Right lobe of liver (tissue), 4 donors: ENCODE measurements around the gene ILF2.

Source experiments
- POLR2A ChIP-seq: fragments of 450-650 bp; IDR thresholded peaks from one replicate; pipeline ENCODE4 v1.6.1; 2017; ENCODE audit warnings: antibody characterized with exemption, mild to moderate bottlenecking
- TF ChIP-seq, protein P1 (sequence below), 4 donors: fragments of 200-600 bp in 3 of 4; fragments of 450-650 bp in 1 of 4; IDR thresholded peaks; one replicate each; pipeline versions ENCODE4 v1.5.1 to v1.8.0; 2016 to 2022; ENCODE audit warnings: antibody characterized with exemption in 4 of 4, mild to moderate bottlenecking in 2 of 4
- donor health status: DM: no; HTN: no; CAD: no.
- donor health status: DM: no; HTN: no; CAD: no.
- donor health status: DM: no; HTN: yes; CAD: no.

DNA sequence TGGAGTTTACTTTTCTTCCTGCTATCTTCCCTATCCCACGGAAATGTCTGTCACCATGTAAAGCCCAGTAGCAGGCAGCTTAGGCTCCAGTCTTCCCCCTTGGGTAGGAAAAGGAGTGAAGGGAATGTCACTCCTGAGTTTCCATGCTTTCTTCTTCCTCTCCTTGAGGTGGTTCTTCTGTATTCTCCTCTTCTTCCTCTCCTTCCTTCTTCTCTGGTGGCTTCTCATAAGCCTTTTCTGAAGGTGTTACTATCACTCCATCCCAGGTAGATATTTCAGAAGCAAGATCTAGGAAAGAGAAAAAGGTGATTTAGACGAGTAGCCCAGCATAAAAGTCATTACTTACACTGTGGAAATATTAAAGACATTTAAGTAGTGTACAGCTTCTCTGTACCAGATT lies 8.5 kb downstream of the ILF2 start:
- TF ChIP-seq, protein P1, sequence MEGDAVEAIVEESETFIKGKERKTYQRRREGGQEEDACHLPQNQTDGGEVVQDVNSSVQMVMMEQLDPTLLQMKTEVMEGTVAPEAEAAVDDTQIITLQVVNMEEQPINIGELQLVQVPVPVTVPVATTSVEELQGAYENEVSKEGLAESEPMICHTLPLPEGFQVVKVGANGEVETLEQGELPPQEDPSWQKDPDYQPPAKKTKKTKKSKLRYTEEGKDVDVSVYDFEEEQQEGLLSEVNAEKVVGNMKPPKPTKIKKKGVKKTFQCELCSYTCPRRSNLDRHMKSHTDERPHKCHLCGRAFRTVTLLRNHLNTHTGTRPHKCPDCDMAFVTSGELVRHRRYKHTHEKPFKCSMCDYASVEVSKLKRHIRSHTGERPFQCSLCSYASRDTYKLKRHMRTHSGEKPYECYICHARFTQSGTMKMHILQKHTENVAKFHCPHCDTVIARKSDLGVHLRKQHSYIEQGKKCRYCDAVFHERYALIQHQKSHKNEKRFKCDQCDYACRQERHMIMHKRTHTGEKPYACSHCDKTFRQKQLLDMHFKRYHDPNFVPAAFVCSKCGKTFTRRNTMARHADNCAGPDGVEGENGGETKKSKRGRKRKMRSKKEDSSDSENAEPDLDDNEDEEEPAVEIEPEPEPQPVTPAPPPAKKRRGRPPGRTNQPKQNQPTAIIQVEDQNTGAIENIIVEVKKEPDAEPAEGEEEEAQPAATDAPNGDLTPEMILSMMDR (IDR thresholded peaks at IDR 0.05), result no peak
- no peak for TF ChIP-seq POLR2A
